Measurements from ENCODE around the gene CMSS1.

The CMSS1 gene

DNA sequence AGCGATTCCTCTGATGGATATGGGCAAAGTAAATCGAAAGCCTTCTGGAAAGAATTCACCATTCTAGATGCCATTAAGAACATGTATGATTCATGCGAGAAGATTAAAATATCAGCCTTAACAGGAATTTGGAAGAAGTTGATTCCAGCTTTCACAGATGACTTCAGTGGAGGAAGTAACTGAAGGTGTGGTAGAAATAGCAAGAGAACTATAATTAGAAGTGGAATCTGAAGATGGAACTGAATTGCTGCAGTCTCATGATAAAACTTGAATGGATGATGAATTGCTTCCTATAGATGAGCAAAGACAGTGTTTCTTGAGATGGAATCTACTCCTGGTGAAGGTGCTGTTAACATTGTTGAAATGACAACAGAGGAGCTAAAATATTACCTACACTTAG lies 413.0 kb downstream of the CMSS1 start:
- no peak for DNase-seq (ENCODE audit: low read depth)
